Neural cell (in vitro differentiated cells): ENCODE results near the gene SAMD14.

ENCODE experiments used
- EZH2 ChIP-seq: fragments of 200-600, 300-800 bp; shearing (Covaris generic), sonication (generic); IDR thresholded peaks from 2 replicates; pipeline ENCODE4 v1.6.1; 2014; ENCODE audit warnings: antibody characterized with exemption, low read length, borderline replicate concordance, mild to moderate bottlenecking; ENCODE audit not compliant: insufficient read depth, poor library complexity, severe bottlenecking
- POLR2AphosphoS5 ChIP-seq: IDR thresholded peaks from 2 replicates; pipeline ENCODE4 v1.6.1; 2012
- RAD21 ChIP-seq: fragments of 450-650 bp; conservative IDR thresholded peaks from 2 replicates; pipeline ENCODE4 v1.6.1; 2014; ENCODE audit warnings: antibody characterized with exemption, mild to moderate bottlenecking, moderate library complexity

GRCh38 chr17:50177476-50177875 lies 47.5 kb upstream of the SAMD14 start:
- TF ChIP-seq EZH2, result no peak
- TF ChIP-seq POLR2AphosphoS5, result no peak
- TF ChIP-seq RAD21, result no peak
